CMK (cell line): ENCODE data around the gene AOAH.
"Not testable (repeated sequence)": the region's sequence is repeated elsewhere in the genome, so short reads cannot be mapped to it uniquely, and the experiment has no call there.

ENCODE experiments used
- DNase-seq: peaks from one replicate; pipeline ENCODE4 v3.0.0-alpha.2; 2010; ENCODE audit warnings: low read depth

AOAH gene

DNA sequence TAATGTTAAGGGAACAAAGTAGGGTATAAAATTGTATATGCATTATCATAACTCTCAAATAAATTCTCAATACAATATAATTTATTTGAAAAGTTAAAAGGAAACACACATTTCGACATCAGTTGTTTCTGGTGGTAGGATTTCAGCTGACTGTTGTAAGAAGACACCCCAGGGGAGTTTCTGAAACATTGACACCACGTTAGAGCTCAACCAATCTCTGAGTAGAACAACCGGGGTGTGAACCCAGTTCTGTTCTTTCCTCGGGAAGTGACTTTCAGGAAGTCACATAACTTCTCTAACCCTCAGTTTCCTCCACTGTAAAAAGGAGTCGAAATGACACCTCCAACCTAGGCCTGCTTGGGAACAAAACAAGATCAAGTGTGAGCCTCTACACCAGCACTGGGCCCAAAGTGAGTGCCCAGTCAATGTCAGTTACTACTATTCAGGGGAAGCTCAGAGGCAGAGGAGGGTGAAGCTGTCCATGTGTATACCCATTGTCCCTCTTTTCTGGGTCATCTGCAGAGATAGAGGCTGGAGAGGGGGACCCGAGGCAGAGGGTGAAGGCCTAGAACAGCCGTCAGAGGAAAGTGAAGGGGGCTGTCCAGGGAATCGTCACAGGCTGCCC lies 67.1 kb downstream of the AOAH start:
- no peak for DNase-seq

DNA sequence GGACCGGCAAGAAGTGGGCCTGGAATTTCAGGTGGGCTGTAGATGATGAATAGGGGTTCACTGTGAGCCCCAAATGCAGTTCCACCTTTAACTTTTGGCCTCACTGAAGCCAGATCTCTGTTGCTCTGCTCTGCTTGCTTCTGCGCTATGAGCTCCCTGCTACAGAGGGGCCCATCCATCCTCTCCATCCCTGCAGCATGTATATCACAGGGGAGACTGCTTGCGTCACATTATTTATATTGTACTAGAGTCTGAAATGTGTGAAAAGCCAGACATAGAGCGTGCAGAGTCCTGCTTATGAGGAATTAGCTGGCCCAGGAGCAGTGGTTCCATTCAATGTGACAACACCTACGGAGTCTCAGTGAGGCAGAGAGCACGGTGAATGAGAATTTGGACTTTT lies 69.9 kb downstream of the AOAH start:
- DNase-seq, result no peak

GRCh38 chr7:36653663-36654355 lies 70.5 kb downstream of the AOAH start:
- no peak for DNase-seq

- no peak for DNase-seq
Observed at GRCh38 chr7:36653008-36653662, 71.2 kb downstream of the AOAH start.

- no peak for DNase-seq
Observed at GRCh38 chr7:36652431-36652830, 71.9 kb downstream of the AOAH start.

GRCh38 chr7:36651404-36651803 lies 72.9 kb downstream of the AOAH start:
- DNase-seq, result no peak

DNA sequence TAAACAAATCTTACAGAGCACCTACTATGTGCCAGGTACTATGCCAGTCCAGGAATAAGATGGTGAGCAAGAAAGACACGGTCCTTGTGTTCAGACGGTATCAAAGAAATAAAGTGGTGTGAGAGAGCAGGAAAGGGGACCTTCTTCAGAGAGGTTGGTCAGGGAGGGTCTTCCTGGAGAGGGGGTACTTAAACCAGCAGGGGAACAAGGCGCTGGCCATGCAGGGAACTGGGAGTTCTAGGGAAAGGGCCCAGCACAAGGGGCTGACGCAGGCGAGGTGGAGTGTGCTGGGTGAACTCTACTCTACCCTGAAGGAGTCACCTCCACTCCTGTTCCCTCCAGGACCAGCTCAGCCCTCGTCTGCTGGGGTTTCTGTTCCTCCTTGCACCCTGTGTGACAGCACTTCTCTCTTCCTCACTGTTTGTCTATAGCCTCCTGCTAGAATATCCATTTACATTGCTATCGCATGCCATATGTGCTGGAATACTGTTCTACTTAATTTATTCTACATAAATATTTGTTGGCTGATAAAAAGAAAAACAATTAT lies 73.5 kb downstream of the AOAH start:
- no peak for DNase-seq

- DNase-seq, result no peak
Observed at GRCh38 chr7:36650320-36650719, 74.0 kb downstream of the AOAH start.

DNA sequence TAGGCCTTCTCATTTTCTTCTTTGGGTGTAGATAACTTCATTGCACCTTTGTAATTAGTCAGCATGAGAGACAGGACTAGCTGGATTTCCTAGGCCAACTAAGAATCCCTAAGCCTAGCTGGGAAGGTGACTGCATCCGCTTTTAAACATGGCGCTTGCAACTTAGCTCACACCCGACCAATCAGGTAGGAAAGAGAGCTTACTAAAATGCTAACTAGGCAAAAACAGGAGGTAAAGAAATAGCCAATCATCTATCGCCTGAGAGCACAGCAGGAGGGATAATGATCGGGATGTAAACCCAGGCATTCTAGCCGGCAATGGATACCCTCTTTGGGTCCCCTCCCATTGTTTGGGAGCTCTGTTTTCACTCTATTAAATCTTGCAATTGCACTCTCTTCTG lies 75.0 kb downstream of the AOAH start:
- DNase-seq, result not testable (repeated sequence)

DNA sequence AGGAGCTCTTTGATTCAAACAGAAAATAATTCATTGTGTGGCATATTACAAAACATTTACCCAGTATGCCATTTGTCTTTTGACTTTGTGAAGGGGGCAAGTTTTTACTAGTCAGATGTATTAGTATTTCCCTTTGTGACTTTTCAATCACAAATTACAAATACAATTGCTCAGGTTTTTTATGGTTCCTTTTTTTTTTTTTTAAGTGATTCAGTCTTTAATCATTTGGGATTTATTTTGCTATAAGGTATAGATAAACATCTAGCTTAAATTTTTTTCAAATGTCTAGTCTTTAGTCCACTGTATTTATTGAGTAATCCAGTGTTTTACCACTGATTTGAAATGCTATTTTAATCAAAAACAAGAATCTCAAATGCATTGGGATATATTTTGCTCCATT lies 75.9 kb downstream of the AOAH start:
- DNase-seq, result no peak

DNA sequence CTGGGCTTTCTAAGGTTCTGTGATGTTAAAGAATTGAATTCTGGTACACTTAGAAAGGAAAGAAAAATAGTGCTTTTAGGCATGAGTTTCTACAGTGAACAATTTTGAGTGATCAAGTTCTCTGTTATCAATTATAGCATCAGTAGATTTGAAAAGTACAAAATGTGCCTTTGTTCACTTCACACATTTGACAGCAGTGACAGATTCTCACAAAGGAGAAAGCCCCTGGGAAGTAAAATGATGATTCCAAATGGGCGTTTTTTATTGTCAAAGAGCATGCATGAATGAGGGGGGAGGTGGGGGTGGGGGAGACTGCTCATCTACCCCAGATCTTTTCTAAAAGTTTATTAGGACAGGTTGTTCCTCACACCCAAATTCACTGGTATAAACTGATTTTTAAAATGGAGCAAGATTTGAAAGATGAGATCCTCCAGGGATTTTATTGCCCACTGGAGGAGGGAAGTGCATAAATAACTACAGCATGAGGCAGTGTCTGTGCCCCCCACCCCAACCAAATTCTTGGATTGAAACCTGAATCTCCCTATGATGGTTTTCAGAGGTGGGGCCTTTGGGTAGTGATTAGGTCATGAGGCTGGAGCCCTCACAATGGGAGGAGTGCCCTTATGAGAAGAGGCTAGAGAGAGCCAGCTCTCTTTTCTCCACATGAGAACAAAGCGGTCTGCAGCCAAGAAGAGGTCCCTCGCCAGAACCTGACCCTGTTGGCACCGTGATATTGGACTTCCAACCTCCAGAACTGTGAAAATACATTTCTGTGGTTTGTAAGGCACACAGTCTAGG lies 79.5 kb downstream of the AOAH start:
- DNase-seq, result no peak

- no peak for DNase-seq
Observed at GRCh38 chr7:36642414-36642813, 81.9 kb downstream of the AOAH start.

GRCh38 chr7:36642010-36642409 lies 82.3 kb downstream of the AOAH start:
- DNase-seq, result no peak

- no peak for DNase-seq
Observed at GRCh38 chr7:36640682-36641081, 83.6 kb downstream of the AOAH start.

DNA sequence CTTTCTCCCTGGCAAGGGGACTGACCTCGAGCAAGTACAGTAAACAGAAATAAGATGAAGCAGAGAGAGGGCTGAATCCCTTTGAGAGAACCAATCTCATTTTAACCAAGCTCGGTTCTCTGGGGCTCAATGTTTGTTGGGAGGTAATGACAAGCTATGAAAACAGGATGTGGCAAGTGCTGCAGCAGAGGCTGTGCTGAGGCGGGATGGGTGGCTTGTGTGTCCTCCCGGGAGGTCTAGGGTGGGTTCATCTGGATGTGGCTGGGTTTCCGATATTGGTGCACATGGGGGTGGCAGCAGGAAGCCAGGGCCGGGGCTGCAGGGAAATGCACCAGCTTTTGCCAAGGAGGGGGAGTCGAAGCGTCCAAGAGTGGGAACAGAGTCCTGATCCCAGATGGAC lies 84.5 kb downstream of the AOAH start:
- no peak for DNase-seq

DNA sequence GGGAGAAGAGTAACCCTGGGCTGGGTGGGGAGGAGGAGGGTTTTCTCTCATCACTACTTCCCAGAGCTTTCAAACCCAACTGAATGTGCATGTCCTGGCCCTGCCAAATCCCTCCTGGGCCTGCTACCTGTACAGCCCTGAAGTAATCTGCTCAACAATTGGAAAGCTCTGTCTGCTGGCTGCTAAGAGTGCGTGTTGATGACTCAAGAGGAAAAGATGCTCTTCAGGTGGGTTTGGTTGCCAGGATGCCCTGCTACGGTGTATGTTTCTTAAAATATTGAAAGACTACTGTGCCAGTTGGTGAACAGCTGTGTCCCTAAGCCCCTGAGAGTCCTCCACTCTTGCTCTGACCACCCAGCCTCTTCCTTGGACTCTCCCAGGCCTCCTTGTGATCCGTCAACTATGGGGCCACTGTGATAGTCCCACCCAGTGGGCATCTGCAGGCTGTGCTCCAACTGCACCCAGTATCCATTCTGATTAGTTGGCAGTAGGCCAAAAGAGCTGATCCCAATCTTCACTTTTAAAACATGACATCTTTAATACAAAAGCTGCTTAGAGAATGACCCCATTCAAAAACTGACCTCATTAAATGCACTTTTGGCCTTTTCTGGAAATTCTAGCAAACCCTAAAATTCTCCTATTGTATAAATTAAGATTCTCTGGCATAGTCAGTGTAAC lies 85.6 kb downstream of the AOAH start:
- no peak for DNase-seq

DNA sequence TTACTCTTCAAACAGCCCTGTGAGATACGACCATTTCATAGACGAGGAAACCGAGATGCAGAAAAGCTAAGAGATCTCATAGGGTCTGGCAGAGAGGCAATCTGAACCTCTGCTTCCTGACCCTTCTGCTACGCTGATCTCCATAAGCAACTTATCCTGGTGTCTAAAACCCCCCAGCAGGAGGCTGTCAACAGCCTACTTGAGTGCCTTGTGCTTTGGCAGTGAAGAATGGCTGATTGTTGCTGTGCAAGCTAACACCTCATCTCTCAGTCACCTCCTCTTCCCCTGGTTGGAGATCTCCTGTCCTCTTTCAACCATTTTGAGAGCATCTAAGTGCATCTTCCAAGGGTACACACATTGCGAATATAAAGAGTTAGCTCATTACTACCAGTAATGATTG lies 86.2 kb downstream of the AOAH start:
- no peak for DNase-seq

DNA sequence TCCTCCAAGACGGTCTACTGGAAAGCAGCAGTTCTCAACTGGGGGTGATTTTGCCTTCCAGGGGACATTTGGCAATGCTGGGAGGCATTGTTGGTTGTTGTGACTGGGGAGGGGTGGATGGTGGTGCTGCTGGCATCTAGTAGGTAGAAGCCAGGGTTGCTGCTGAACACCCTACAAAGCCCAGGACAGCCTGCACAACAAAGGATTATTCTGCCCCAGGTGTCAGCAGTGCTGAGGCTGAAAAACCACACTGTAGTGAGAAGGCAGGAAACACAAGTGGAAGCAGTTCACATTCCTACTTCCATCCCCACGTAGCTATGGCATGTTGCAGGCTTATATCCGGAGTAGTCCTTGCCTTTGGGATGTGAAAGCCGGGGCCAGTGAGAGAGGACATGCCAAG lies 86.9 kb downstream of the AOAH start:
- DNase-seq, result no peak

- no peak for DNase-seq
Observed at GRCh38 chr7:36636126-36636525, 88.2 kb downstream of the AOAH start.

- DNase-seq, result no peak
Observed at GRCh38 chr7:36635091-36635490, 89.2 kb downstream of the AOAH start.

DNA sequence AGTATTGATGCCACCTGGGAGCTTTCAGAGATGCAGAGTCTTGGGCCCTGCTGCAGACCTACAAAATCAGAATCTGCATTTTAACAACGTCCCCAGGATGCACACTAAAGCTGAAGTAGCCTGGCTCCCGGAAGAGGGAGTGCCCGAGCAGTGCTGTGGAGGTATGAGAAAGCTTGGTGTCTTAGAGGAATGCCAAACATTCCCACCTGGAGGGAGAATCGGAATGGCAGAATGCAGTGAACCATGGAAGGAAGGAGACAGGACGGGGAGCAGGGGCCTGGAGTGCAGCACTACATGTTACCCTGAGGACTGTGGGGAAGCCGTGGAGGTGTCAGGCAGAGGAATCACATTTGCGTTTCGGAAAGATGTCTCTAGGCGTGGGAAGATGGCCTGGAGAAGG lies 90.9 kb downstream of the AOAH start:
- DNase-seq, result no peak

GRCh38 chr7:36630112-36630650 lies 94.1 kb downstream of the AOAH start:
- DNase-seq, result no peak
